Astrocyte (in vitro differentiated cells and primary cell): ENCODE measurements around the gene IL2RG.

Experiments
- EZH2 ChIP-seq: IDR thresholded peaks from 2 replicates; pipeline ENCODE4 v1.6.1; 2012; ENCODE audit warnings: mild to moderate bottlenecking, low read length, inconsistent platforms; ENCODE audit not compliant: insufficient read depth
- TF ChIP-seq, protein P1 (sequence below): IDR thresholded peaks from 2 replicates; pipeline ENCODE4 v1.5.1; 2011; ENCODE audit warnings: low read depth, mild to moderate bottlenecking, inconsistent platforms, low read length, moderate library complexity; ENCODE audit not compliant: insufficient read depth

DNA sequence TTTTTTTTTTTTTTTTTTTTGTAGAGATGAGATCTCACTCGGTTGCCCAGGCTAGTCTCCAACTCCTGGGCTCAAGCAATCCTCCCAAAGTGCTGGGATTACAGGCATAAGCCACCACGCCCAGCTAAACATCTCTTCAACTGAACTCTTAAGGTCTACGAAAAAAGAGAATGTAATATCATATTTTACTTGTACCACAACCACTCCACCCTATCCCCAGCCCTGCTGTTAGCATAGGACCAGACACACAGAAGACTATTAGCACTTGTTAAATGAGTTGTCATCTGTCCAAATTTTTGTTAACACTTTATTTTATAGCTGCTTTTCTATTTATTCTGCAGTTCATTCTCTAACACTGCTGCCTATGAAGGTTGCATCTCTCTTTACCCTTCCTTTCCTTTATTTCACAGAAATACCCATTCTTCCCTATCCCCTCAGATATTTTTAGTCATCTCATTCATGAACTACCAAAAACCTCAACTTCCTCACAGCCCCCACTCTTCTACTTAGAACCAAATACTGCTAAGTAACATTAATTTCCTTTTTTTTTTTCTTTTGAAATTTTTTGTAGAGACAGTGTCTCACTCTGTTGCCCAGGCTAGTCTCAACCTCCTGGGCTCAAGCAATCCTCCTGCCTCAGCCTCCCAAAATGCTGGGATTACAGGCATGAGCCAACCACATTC lies 53.4 kb downstream of the IL2RG start:
- TF ChIP-seq, protein P1, sequence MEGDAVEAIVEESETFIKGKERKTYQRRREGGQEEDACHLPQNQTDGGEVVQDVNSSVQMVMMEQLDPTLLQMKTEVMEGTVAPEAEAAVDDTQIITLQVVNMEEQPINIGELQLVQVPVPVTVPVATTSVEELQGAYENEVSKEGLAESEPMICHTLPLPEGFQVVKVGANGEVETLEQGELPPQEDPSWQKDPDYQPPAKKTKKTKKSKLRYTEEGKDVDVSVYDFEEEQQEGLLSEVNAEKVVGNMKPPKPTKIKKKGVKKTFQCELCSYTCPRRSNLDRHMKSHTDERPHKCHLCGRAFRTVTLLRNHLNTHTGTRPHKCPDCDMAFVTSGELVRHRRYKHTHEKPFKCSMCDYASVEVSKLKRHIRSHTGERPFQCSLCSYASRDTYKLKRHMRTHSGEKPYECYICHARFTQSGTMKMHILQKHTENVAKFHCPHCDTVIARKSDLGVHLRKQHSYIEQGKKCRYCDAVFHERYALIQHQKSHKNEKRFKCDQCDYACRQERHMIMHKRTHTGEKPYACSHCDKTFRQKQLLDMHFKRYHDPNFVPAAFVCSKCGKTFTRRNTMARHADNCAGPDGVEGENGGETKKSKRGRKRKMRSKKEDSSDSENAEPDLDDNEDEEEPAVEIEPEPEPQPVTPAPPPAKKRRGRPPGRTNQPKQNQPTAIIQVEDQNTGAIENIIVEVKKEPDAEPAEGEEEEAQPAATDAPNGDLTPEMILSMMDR: no peak
- no peak for TF ChIP-seq EZH2
